Thymus (tissue), 11 donors: Measurements from ENCODE around the gene AP1M1. TPM values are rescaled to one million over a fixed set of nuclear protein-coding genes. Genes with fewer than 3 reads are reported as not detected.
"Not testable (repeated sequence)": the region's sequence is repeated elsewhere in the genome, so short reads cannot be mapped to it uniquely, and the experiment has no call there.

ENCODE experiments used
- DNase-seq, 9 donors: peaks; one replicate each; pipeline ENCODE4 v3.0.0-alpha.2; 2013; ENCODE audit warnings: low spot score in 9 of 9, low read depth in 6 of 9, missing footprints in 1 of 9
- H3K27ac ChIP-seq, 2 donors: one replicate each; pipeline ENCODE4 v1.5.1; 2013; ENCODE audit warnings: control low read depth in 1 of 2, low read depth in 1 of 2, low read length in 1 of 2, mild to moderate bottlenecking in 1 of 2, moderate library complexity in 1 of 2
- H3K27me3 ChIP-seq, 2 donors: one replicate each; pipeline ENCODE4 v1.5.1; 2013; ENCODE audit warnings: low read length in 1 of 2; ENCODE audit not compliant: control insufficient read depth in 2 of 2, insufficient read depth in 1 of 2
- H3K36me3 ChIP-seq, 2 donors: one replicate each; pipeline ENCODE4 v1.5.1; 2013; ENCODE audit warnings: low read length in 1 of 2, mild to moderate bottlenecking in 1 of 2, moderate library complexity in 1 of 2; ENCODE audit not compliant: control insufficient read depth in 2 of 2, insufficient read depth in 2 of 2
- H3K4me1 ChIP-seq, 2 donors: one replicate each; pipeline ENCODE4 v1.5.1; 2013; ENCODE audit warnings: low read length in 2 of 2; ENCODE audit not compliant: control insufficient read depth in 2 of 2, insufficient read depth in 2 of 2
- H3K4me3 ChIP-seq, 2 donors: one replicate each; pipeline ENCODE4 v1.5.1; 2013; ENCODE audit warnings: low read length in 2 of 2, control low read depth in 1 of 2, mild to moderate bottlenecking in 1 of 2
- H3K9me3 ChIP-seq, 2 donors: one replicate each; pipeline ENCODE4 v1.5.1; 2013; ENCODE audit warnings: low read length in 1 of 2, mild to moderate bottlenecking in 1 of 2; ENCODE audit not compliant: control insufficient read depth in 2 of 2, insufficient read depth in 1 of 2
- WGBS: extraction: QIAGEN DNeasy Blood & Tissue Kit; methylation state at CpG from one replicate; pipeline ENCODE4 v1.1.7; 2013; 5-methylcytosine and 5-hydroxymethylcytosine counted together
- polyA plus RNA-seq: library from polyadenylated mRNA; stranded (reverse); fragments of 200-250 nt; gene quantifications from one replicate; pipeline ENCODE4 v1.2.3, GENCODE V29; 2013
- total RNA-seq: library from RNA; stranded (reverse); fragments of 120-200 nt; gene quantifications from one replicate; pipeline ENCODE4 v1.2.4, GENCODE V29; 2013
- donor health status: healthy.

AP1M1 gene
- total and polyA plus RNA-seq, 2 donors: 36.9 to 38.4 TPM

- WGBS: 85% methylated on average over 2 of the region's 2 CpGs
- DNase-seq: no peak
- H3K4me1 ChIP-seq: no peaks in the 10 kb centered on the region
- no peak overlapping the region for H3K27ac ChIP-seq
- H3K9me3 ChIP-seq: peaks cover 0 to 9% of the 10 kb centered on the region in 2 donors
- no peaks in the 10 kb centered on the region for H3K36me3 ChIP-seq
- H3K27me3 ChIP-seq: no peaks in the 10 kb centered on the region
- no peak overlapping the region for H3K4me3 ChIP-seq
These were observed 21.8 kb upstream of the AP1M1 start for GRCh38 chr19:16175954-16176353.

DNA sequence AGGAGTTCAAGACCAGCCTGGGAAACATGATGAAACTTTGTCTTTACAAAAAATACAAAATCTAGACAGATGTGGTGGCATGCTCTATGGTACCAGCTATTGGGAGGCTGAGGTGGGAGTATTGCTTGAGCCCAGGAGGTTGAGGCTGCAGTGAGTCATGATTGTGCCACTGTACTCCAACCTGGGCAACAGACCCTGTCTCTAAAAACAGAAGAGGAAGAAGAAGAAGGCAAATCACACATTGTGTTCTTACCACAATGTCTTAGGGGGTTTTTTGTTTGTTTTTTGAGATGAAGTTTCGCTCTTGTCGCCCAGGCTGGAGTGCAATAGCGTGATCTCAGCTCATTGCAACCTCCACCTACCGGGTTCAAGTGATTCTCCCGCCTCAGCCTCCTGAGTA, 18.8 kb upstream of the AP1M1 start:
- not testable (repeated sequence) for H3K27me3 ChIP-seq, H3K27ac ChIP-seq, DNase-seq, H3K9me3 ChIP-seq, H3K36me3 ChIP-seq, H3K4me1 ChIP-seq, H3K4me3 ChIP-seq
- 97% methylated on average over 5 of the region's 5 CpGs for WGBS

DNA sequence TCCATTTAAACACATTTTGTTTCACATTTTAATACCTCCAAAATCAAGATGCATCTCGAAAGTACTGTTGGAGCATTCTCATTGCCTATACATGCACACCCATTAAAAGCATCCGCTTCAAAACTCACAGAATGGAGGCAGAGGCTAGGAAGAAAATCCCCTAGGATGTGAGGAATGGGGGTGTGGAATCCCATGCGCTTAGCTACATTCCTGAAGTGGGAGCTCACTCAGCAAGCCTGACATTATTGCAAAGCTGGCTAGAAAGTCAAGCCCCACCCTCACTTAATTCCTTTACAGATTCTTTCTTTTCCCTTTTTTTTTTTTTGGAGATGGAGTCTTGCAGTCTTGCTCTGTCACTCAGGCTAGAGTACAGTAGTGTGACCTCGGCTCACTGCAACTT, 17.1 kb upstream of the AP1M1 start:
- 95% methylated on average over 4 of the region's 4 CpGs for WGBS
- DNase-seq: no peak
- Histone ChIP-seq H3K27me3 (no peaks in the 10 kb centered on the region), H3K4me1 (peaks cover 3 to 8% of the 10 kb centered on the region in 2 donors), H3K9me3 (peaks cover 0 to 2% of the 10 kb centered on the region in 2 donors), H3K36me3 (no peaks in the 10 kb centered on the region), H3K4me3 (no peak overlapping the region), H3K27ac (no peak overlapping the region)

GRCh38 chr19:16184665-16185122, 13.0 kb upstream of the AP1M1 start:
- H3K4me1 ChIP-seq: peaks cover 10 to 20% of the 10 kb centered on the region in 2 donors
- peaks cover 22 to 26% of the 10 kb centered on the region in 2 donors for H3K36me3 ChIP-seq
- peak overlapping the region; percentile 89 to 94 for H3K4me3 ChIP-seq
- DNase-seq: no peak
- no peaks in the 10 kb centered on the region for H3K27me3 ChIP-seq
- 48% methylated on average over 18 of the region's 18 CpGs for WGBS
- H3K27ac ChIP-seq: peak overlapping the region in 1 of 2 donors; percentile 53
- H3K9me3 ChIP-seq: no peaks in the 10 kb centered on the region

DNA sequence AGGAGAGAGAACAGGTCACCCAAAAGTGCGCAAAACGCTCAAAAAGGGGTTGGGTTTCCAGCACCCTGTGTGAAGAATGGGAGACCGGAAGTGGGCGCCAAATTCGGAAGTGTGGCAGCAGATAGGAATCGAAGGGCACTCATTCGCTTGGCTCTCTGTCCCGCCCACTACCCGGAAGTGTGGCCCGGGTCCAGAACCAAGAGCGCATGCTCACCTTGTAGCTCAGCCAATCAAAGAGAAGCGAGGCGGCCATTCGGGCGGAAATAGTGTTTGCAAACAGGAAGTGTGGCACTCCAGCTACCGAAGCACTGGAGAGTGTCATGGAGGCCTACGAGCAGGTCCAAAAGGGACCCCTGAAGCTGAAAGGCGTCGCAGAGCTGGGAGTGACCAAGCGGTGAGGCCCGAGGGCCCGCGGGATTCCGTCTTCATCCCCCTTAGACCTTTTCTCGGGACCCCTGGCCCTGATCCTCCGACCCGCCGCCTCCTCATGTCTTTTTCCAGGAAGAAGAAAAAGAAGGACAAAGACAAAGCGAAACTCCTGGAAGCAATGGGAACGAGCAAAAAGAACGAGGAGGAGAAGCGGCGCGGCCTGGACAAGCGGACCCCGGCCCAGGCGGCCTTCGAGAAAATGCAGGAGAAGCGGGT, 12.5 kb upstream of the AP1M1 start, which contains the start of gene FAM32A:
FAM32A (plus strand) TSS at position 288 of the 645 bp plus-strand sequence; CDS start at position 321, 33 bp downstream.
- Histone ChIP-seq H3K27ac (peak within 1 kb of the TSS; percentile 84 to 85), H3K4me1 (peaks cover 10 to 20% of the 10 kb centered on the region in 2 donors), H3K27me3 (no peaks in the 10 kb centered on the region), H3K4me3 (peak within 1 kb of the TSS; percentile 89 to 94), H3K36me3 (peaks cover 28 to 31% of the 10 kb centered on the region in 2 donors), H3K9me3 (no peaks in the 10 kb centered on the region)
- WGBS: under 1% methylated on average over 39 of the region's 39 CpGs
- peak; percentile 96 to 100 (median 99) for DNase-seq

GRCh38 chr19:16185768-16186123, 12.0 kb upstream of the AP1M1 start:
- Histone ChIP-seq H3K4me1 (peaks cover 10 to 20% of the 10 kb centered on the region in 2 donors), H3K9me3 (no peaks in the 10 kb centered on the region)
- WGBS: under 1% methylated on average over 20 of the region's 20 CpGs

GRCh38 chr19:16188521-16188920, 9.2 kb upstream of the AP1M1 start:
- DNase-seq: no peak
- Histone ChIP-seq H3K9me3 (no peaks in the 10 kb centered on the region), H3K4me1 (peaks cover 10 to 18% of the 10 kb centered on the region in 2 donors), H3K4me3 (no peak overlapping the region), H3K27me3 (no peaks in the 10 kb centered on the region), H3K27ac (no peak overlapping the region), H3K36me3 (peaks cover 47 to 57% of the 10 kb centered on the region in 2 donors)
- WGBS: 99% methylated on average over 3 of the region's 3 CpGs

More at GRCh38 chr19:16185768-16186123, 12.0 kb upstream of the AP1M1 start:
- Histone ChIP-seq H3K27ac (peak overlapping the region; percentile 84 to 85), H3K36me3 (peaks cover 33 to 36% of the 10 kb centered on the region in 2 donors), H3K4me3 (peak overlapping the region; percentile 89 to 94), H3K27me3 (no peaks in the 10 kb centered on the region)
- DNase-seq: peak in 7 of 9 donors; percentile 4 to 66 (median 44)

DNA sequence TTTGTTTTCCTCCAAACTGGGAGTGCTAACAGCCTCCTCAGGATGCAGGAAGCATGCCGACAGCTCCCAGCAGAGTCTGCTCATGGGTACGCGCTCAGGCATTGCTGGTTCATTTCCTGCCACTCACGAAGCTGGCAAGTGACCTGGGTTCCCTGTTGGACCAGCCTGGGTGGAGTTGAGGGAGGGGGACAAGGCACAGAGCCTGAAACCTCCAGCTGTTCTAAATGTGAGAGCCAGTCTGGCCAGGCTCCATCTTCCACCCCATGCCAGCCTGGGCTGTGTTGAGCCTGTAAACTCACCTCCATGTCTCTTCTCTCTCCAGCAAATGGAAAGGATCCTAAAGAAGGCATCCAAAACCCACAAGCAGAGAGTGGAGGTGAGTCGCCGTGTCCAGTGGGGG, 7.5 kb upstream of the AP1M1 start:
- WGBS: 89% methylated on average over 6 of the region's 6 CpGs
- no peak for DNase-seq
- Histone ChIP-seq H3K4me3 (no peak overlapping the region), H3K9me3 (no peaks in the 10 kb centered on the region), H3K27me3 (no peaks in the 10 kb centered on the region), H3K36me3 (peaks cover 47 to 57% of the 10 kb centered on the region in 2 donors), H3K27ac (no peak overlapping the region), H3K4me1 (peaks cover 6 to 12% of the 10 kb centered on the region in 2 donors)

DNA sequence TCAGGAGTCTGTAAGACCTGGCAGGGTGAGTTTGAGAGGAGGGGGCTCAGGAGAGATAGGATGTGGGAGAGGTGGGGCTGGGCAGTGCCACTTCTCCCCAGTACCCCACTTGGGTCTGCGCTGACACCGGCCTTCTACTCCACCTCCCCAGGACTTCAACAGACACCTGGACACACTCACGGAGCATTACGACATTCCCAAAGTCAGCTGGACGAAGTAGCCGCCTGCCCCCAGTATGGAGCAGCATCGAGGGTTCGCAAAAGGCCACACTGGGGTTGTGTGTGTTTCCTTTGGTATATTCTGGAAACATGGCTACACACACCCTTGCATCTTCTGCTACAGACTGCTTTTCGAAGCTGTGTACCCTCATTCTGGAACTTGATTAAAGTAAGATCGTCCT, 7.0 kb upstream of the AP1M1 start:
- WGBS: 97% methylated on average over 10 of the region's 10 CpGs
- no peak overlapping the region for H3K4me3 ChIP-seq
- H3K27me3 ChIP-seq: no peaks in the 10 kb centered on the region
- H3K4me1 ChIP-seq: peaks cover 6 to 12% of the 10 kb centered on the region in 2 donors
- no peak for DNase-seq
- H3K36me3 ChIP-seq: peaks cover 47 to 57% of the 10 kb centered on the region in 2 donors
- no peaks in the 10 kb centered on the region for H3K9me3 ChIP-seq
- H3K27ac ChIP-seq: no peak overlapping the region
